Endometrial microvascular endothelial cells (primary cell): ENCODE data around the gene RDH16. TPM values are rescaled to one million over a fixed set of nuclear protein-coding genes. Genes with fewer than 3 reads are reported as not detected.
"Not testable (repeated sequence)": the region's sequence is repeated elsewhere in the genome, so short reads cannot be mapped to it uniquely, and the experiment has no call there.

Experiments
- in situ Hi-C: cut with HindIII; loops from 2 replicates; pipeline ENCODE4 v1.10.0; 2017; ENCODE audit warnings: low sequenced_read_pairs, low pct_unique_long_range_greater_than_20kb; ENCODE audit errors: inconsistent ontology term
- total RNA-seq: library from RNA; depleted of rRNA; stranded (reverse); fragments of >200 nt; gene quantifications from one replicate; pipeline ENCODE4 v1.2.3, GENCODE V29; 2015; ENCODE audit errors: inconsistent ontology term

The RDH16 gene
- total RNA-seq, 1 donor from 2014 or later: not detected

GRCh38 chr12:56990648-56991318 lies 33.4 kb upstream of the RDH16 start:
- in situ Hi-C loops: no loop called here

GRCh38 chr12:56989861-56990610 lies 32.6 kb upstream of the RDH16 start:
- in situ Hi-C loops: no loop called here

GRCh38 chr12:56988207-56988739 lies 30.9 kb upstream of the RDH16 start:
- in situ Hi-C loops: no loop called here

GRCh38 chr12:56987551-56988053 lies 30.2 kb upstream of the RDH16 start:
- in situ Hi-C loops: no loop called here

- in situ Hi-C loops: no loop called here
Measured at GRCh38 chr12:56987011-56987410, 29.6 kb upstream of the RDH16 start.

- in situ Hi-C loops: not testable (repeated sequence)
Measured at GRCh38 chr12:56985714-56986113, 28.3 kb upstream of the RDH16 start.

- in situ Hi-C loops: no loop called here
Measured at GRCh38 chr12:56983386-56983785, 26.0 kb upstream of the RDH16 start.

GRCh38 chr12:56982578-56983236 lies 25.3 kb upstream of the RDH16 start:
- in situ Hi-C loops: not testable (repeated sequence)

- in situ Hi-C loops: no loop called here
Measured at GRCh38 chr12:56980941-56981530, 23.6 kb upstream of the RDH16 start.

GRCh38 chr12:56980268-56980667 lies 22.9 kb upstream of the RDH16 start:
- in situ Hi-C loops: no loop called here

- in situ Hi-C loops: no loop called here
Measured at GRCh38 chr12:56979628-56980027, 22.2 kb upstream of the RDH16 start.

GRCh38 chr12:56978397-56979138 lies 21.2 kb upstream of the RDH16 start:
- in situ Hi-C loops: no loop called here

GRCh38 chr12:56977361-56977760 lies 20.0 kb upstream of the RDH16 start:
- in situ Hi-C loops: not testable (repeated sequence)

- in situ Hi-C loops: not testable (repeated sequence)
Measured at GRCh38 chr12:56974224-56974623, 16.8 kb upstream of the RDH16 start.

- in situ Hi-C loops: not testable (repeated sequence)
Measured at GRCh38 chr12:56968910-56969309, 11.5 kb upstream of the RDH16 start.

- in situ Hi-C loops: not testable (repeated sequence)
Measured at GRCh38 chr12:56965997-56966642, 8.7 kb upstream of the RDH16 start.

- in situ Hi-C loops: not testable (repeated sequence)
Measured at GRCh38 chr12:56965124-56965523, 7.7 kb upstream of the RDH16 start.

- in situ Hi-C loops: not testable (repeated sequence)
Measured at GRCh38 chr12:56963557-56963956, 6.1 kb upstream of the RDH16 start.
